GM21390 (cell line): Measurements from ENCODE around the gene FBXO33.
"Not testable (repeated sequence)": the region's sequence is repeated elsewhere in the genome, so short reads cannot be mapped to it uniquely, and the experiment has no call there.

Experiments
- ATAC-seq: cut with Tn5 transposase; IDR thresholded peaks from one replicate; pipeline ENCODE4 v1.9.1; 2021; ENCODE audit not compliant: unreplicated experiment

Gene FBXO33

DNA sequence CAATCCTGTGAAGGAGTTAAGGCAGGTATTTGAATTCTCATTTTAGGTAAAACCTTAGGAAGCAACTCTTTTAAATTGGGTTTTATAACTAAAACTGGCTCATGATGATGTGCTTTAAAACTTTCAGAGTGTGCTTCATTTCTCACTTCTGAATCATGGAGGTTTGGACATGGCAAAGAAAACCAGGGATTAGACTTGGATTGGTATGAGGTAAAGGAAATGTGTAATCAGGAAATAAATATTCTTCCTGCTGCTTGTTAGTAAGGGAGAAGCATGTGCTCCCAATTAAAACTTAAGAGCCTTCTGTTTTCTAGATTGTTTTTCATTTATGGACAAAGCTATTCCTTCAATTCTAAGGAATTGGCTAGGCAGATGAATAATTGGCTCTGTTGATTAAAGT lies 57.4 kb downstream of the FBXO33 start:
- ATAC-seq = no peak

DNA sequence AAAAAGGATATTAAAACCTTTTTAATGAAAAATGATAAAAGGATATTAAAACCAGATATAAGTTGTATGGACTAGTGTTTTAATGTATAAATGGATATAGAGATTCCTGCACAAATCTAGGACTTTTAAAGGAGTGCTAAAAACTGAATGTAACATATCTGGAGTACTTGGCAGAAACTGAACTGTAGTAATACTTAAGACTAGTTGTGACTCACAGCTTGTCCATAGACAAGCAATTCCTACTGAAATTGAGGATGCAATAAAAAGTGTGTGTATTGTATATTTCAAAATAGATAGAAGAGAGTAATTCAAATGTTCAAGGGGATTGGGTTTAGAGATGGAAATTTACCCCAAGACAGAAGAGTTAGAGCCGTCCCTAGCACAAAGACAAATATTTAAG lies 59.6 kb downstream of the FBXO33 start:
- no peak for ATAC-seq

DNA sequence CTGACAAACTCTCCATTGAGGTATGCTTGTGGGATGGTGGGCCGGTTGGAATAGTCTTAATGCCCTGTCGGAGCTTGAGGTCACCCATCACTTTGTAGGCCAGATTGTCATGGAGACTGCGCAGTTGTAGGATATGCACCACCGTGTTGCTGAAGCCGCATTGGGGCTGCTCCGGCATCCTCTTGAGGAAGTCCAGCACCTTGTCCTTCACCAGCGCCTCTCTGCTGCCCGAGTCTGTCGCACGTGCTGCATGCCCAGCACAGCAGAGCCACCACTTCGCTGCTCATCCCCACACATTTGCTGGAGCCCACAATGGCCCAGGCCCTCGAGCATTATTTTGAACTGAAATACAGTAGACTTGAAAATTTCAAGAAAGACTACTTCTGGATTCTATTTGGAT lies 61.8 kb downstream of the FBXO33 start:
- no peak for ATAC-seq

DNA sequence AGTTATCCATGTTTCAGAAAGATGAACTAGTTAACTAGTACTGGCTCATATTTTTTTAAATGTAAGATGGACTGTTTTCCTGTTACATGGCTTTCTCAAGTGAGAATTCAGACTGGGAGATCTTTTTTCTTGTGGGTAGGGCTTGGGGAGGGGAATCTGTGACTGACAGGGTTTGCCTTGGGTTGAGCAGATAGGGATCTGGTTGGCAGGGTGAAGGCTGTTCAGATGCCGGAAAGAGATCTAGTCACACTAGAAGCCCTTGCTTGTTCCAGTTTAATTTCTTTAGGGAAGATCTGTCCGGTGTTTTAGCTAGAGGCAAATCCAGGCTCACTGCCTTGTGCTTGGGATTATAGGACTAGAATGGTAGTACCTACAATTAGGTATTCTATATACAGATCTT lies 63.2 kb downstream of the FBXO33 start:
- no peak for ATAC-seq

DNA sequence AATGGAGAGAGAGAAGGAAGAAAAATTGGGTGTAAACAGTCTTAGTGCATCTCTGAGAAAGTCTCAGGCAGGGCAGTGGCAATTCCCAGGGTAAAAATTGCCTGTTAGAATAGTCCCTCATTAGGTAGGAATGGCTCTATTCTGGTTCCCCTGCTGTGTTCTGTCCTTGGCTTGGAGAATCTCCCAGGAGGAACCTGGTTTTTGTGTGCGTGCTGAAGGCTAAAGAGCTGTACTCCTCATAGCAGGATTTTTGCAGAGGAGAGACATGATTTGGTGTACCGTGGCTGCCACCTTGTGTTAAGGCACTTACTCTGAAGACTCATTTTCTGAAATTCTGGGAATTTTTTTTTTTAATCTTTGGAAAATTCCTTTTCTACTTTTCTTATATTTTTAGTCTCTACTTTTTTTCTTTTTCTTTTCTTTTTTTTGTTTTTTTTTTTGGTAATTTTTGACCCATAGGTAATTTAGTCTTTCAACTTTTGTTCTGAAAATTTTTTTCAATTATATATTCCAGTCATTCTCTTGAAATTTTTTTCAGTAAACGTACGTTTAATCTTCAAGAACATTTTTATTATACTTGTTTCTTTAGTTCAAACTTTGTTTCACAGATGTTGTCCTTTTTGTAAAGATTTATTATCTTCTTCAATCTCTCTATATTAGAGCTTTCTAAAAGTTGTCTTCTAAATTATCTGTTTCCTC lies 63.8 kb downstream of the FBXO33 start:
- no peak for ATAC-seq

DNA sequence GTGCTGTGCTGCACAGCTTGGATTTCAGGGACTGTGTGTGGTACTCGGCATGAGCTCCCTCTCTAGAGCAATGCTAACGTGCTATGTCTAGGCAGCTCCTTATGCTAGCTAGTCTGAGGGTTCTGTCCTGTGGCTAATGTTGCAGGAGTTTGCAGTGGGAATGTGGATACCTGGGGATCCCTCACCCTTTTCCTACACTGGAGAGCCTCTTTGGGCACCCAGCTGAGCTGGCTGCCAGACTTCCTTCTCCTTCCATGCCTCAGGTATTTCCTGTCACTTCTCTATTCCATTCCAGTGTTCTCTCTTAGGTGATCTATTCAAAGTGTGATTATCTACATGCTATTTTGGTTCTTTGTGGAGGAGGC lies 64.9 kb downstream of the FBXO33 start:
- no peak for ATAC-seq

DNA sequence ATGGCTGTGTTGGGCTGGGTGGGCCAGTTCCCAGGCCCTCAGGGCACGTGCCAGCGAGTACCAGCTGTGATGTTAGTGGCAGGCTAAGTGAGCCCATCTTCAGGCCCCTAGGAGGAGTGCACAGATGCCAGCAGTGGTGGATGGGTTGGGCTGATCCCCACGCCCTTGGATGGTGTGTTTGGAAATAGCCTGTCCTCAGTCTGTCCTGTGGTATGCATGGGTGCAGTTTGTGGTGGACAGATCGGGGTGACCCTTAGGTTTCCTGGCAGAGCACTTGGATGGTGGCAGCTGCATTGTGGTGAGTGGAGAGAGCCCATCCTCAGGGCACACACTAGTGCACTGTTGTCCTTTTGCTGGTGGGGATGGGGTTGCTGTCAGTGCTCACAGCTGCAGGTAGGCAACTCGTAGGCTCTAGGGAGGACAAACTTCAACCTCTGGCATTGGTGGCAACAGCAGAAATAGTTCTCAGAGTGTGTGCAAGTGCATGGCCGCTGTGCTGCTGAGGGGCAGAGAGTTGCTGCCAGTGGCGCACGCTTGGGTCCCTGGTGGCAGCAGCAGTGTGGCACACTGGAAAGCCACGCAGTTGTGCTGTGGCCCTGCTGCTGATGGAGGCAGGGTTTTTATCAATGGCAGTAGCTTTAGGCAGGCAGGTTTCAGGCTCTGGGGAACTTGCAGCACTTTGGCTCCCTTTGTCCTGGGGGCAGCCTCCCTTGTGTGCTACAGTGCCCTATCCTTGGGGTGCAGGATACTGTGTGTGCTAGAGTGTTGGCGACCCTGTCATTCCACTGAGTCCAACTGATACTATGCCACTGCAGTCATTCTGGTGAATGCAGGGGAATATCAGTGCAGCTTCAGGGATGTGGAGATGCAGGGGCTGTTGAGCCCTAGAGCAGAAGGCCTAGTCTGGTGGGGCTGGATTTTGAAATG lies 65.5 kb downstream of the FBXO33 start:
- ATAC-seq = no peak

DNA sequence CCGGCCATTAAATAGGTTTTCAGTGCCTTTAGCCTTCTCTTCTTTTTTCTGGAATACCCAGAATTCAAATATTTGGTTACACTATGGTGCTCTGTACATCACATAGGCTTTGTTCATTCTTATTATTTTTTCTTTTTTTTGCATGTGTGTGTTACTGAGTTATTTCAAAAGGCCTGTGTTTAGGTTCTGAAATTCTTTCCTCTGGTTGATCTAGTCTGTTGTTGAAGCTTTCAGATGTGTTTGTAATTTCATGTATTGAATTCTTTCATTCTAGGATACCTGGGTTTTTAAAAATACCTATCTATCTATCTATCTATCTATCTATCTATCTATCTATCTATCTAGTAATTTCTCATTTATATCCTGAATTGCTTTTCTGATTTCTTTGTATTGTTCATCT lies 66.9 kb downstream of the FBXO33 start:
- ATAC-seq = no peak

DNA sequence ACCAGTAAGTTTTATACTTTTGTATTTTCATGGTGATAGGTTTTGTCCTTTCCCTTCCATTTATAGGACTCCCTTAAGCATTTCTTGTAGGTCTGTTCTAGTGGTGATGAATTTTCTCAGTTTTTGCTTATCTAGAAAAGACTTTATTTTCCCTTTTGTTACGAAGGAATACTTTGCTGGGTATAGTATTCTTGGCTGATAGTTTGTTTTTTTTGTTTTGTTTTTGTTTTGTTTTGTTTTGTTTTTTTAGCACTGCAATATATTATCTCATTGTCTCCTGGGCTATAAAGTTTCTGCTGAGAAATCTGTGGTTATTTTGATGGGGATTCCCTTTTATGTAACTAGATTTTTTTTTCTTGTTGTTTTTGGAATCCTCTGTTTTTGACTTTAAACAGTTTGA lies 67.7 kb downstream of the FBXO33 start:
- ATAC-seq = no peak

DNA sequence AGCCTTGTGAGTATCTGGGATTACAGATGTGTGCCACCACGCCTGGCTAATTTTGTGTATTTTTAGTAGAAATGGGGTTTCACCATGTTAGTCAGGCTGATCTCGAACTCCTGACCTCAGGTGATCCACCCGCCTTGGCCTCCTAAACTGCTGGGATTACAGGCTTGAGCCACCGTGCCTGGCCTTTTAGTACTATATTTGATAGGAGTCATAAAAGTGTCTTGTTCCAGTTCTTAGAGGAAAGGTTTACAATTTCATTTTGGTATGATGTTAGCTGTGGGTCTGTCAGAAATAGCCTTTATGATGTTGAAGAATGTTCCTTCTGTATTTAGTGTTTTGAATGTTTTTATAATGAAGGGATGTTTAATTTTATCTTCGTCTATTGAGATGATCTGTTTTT lies 70.7 kb downstream of the FBXO33 start:
- not testable (repeated sequence) for ATAC-seq

DNA sequence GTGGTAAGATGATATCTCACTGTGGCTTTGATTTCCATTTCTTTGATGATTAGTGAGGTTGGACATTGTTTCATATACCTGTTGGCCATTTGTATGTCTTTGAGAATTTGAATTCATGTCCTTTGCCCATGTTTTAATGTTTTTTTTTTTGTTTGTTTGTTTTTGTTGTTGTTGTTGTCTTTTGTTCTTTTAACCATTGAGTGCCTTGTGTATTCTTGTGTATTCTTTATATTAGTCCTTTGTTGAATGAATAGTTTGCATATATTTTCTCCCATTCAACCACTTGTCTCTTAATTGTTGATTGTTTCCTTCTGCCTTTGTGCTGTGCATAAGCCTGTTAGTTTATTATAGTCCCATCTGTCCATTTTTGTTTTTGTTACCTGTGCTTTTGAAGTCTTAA lies 71.9 kb downstream of the FBXO33 start:
- no peak for ATAC-seq

DNA sequence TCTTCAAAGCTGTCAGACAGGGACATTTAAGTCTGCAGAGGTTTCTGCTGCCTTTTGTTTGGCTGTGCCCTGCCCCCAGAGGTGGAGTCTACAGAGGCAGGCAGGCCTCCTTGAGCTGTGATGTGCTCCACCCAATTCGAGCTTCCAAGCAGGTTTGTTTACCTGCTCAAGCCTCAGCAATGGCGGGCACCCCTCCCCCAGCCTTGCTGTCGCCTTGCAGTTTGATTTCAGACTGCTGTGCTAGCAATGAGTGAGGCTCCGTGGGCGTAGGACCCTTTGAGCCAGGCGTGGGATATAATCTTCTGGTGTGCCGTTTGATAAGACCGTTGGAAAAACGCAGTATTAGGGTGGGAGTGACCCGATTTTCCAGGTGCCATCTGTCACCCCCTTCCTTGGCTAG lies 73.2 kb downstream of the FBXO33 start:
- not testable (repeated sequence) for ATAC-seq

DNA sequence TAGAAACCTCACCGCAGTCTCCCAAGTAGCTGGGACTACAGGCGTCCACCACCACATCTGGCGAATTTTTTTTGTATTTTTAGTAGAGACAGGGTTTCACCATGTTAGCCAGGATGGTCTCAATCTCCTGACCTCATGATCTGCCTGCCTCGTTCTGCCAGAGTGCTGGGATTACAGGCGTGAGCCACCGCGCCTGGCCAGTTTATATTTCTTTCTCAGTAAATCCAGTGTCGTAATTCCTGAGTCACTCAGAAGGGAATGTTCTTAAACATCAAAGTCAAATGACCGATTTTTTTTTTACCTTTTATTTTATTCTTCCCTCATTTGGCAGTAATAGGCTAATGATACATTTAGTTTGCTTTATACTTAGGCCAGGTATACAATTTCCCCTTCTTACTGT lies 80.5 kb downstream of the FBXO33 start:
- no peak for ATAC-seq

DNA sequence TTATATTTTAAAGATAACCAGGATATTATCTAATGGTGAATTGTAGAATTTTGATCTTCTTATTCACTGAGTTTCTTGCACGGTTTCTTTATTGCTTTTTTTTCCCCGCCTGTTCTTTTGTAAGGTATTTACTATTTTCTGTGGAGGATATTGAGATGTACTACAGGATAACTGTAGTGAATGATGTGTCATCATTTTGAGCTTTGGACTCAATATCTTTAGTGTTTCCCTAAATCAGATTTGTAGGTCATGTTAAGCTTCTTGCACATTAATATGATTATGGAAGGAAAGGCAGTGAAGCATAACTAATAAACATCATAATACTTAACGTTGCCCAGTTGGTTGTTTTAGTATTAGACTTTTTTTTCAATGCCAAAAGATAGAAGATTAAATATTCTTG lies 81.4 kb downstream of the FBXO33 start:
- no peak for ATAC-seq
